Osteoblast (primary cell): Measurements from ENCODE around the gene ANKRD13A. TPM values are rescaled to one million over a fixed set of nuclear protein-coding genes. Genes with fewer than 3 reads are reported as not detected.
"Not testable (repeated sequence)": the region's sequence is repeated elsewhere in the genome, so short reads cannot be mapped to it uniquely, and the experiment has no call there.

Experiments used
- DNase-seq: peaks from one replicate; pipeline ENCODE4 v3.0.0; 2011; ENCODE audit warnings: low spot score, mixed read lengths; ENCODE audit not compliant: insufficient read length; ENCODE audit errors: missing footprints
- H2AFZ ChIP-seq: 2 replicates; pipeline ENCODE4 v1.6.0; 2011; ENCODE audit warnings: mild to moderate bottlenecking, low read length
- H3K27ac ChIP-seq: 2 replicates; pipeline ENCODE4 v1.5.1; 2011; ENCODE audit warnings: mild to moderate bottlenecking, low read depth, low read length, moderate library complexity
- H3K27me3 ChIP-seq: 2 replicates; pipeline ENCODE4 v1.6.0; 2012; ENCODE audit warnings: mild to moderate bottlenecking, control low read depth, inconsistent platforms, low read length, moderate library complexity; ENCODE audit not compliant: insufficient read depth
- H3K36me3 ChIP-seq: 2 replicates; pipeline ENCODE4 v1.5.1; 2011; ENCODE audit warnings: mild to moderate bottlenecking, low read length, control low read depth, moderate library complexity; ENCODE audit not compliant: insufficient read depth
- H3K4me1 ChIP-seq: 2 replicates; pipeline ENCODE4 v1.5.1; 2011; ENCODE audit warnings: mild to moderate bottlenecking, low read length, control low read depth, moderate library complexity; ENCODE audit not compliant: insufficient read depth
- H3K4me2 ChIP-seq: 2 replicates; pipeline ENCODE4 v1.6.0; 2011; ENCODE audit warnings: mild to moderate bottlenecking, low read length; ENCODE audit not compliant: insufficient read depth
- H3K4me3 ChIP-seq: fragments of 200-600 bp; sonication (generic); 3 replicates; pipeline ENCODE4 v1.5.1; 2012; ENCODE audit warnings: mild to moderate bottlenecking, low read length, inconsistent platforms; ENCODE audit not compliant: insufficient read depth
- H3K79me2 ChIP-seq: 2 replicates; pipeline ENCODE4 v1.6.0; 2012; ENCODE audit warnings: mild to moderate bottlenecking, low read length, control low read depth, inconsistent platforms; ENCODE audit not compliant: insufficient read depth
- H3K9me3 ChIP-seq: 2 replicates; pipeline ENCODE4 v1.5.1; 2011; ENCODE audit warnings: low read depth, low read length, control low read depth
- H4K20me1 ChIP-seq: 2 replicates; pipeline ENCODE4 v1.6.0; 2012; ENCODE audit warnings: mild to moderate bottlenecking, low read length, control low read depth; ENCODE audit not compliant: insufficient read depth
- CTCF ChIP-seq: IDR thresholded peaks from 2 replicates; pipeline ENCODE4 v1.5.1; 2011; ENCODE audit warnings: mild to moderate bottlenecking, low read depth, low read length, moderate library complexity; ENCODE audit errors: extremely low read depth
- total RNA-seq: library from RNA; depleted of rRNA; stranded (reverse); fragments of >200 nt; gene quantifications from 2 replicates; pipeline ENCODE4 v1.2.3, GENCODE V29; 2012

Gene ANKRD13A
- total RNA-seq, 1 donor, result 94.1 TPM

DNA sequence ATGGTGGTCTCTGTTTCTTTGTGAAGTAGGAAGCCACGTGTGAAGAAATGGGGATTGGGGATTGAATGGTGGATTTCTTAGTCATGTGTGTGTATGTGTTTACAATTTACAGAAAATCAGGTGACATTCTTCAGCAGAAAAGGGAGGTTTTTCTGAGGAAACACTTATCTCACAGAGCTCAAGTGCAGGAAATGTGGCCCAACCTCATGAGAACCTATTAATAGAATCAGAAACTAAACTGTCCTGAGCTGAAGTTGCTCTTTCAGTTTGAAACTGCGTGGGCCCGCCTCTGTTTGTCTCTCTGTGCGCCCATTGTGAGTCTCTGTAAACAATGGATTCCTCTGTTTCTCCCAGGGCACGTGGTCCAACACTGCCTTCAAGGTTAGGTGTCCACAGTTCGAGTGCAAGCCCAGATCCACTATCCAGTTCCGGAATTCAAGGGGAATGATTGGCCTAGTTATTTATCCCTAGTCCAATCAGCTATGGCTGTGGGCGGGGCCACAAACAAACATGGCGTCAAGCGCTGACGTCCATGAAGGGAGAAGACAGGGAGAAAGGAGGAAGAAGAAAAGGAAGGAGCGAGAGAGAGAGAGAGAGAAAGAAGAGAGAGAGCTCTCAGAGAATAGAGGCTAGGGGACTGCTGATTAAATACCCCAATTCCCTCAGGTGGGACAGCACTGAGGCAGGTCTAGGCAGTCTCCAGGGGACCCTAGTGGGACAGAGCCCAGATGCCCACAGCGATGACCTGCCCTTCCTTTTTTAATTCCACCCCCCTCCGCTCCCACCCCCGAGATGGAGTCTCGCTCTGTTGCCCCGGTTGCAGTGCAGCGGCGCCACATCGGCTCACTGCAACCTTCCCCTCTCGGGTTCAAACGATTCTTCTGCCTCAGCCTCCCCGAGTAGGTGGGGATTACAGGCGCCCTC, 80.5 kb downstream of the ANKRD13A start:
- Histone ChIP-seq H3K27ac (no peak overlapping the region), H4K20me1 (no peaks in the 10 kb centered on the region), H3K79me2 (no peaks in the 10 kb centered on the region), H3K4me3 (no peak overlapping the region), H3K9me3 (no peaks in the 10 kb centered on the region), H3K4me1 (no peaks in the 10 kb centered on the region), H3K4me2 (no peak overlapping the region), H2AFZ (peak overlapping the region; percentile 67), H3K27me3 (no peaks in the 10 kb centered on the region), H3K36me3 (no peaks in the 10 kb centered on the region)
- no peak for DNase-seq
- no peak for TF ChIP-seq CTCF

GRCh38 chr12:110080410-110080809, 81.2 kb downstream of the ANKRD13A start:
- H3K4me1 ChIP-seq, result no peaks in the 10 kb centered on the region
- no peaks in the 10 kb centered on the region for H3K27me3 ChIP-seq
- H3K36me3 ChIP-seq, result no peaks in the 10 kb centered on the region
- H3K27ac ChIP-seq, result no peak overlapping the region
- no peak for TF ChIP-seq CTCF
- no peak for DNase-seq
- no peak overlapping the region for H2AFZ ChIP-seq
- H4K20me1 ChIP-seq, result no peaks in the 10 kb centered on the region
- H3K79me2 ChIP-seq, result no peaks in the 10 kb centered on the region
- H3K4me3 ChIP-seq, result no peak overlapping the region
- H3K4me2 ChIP-seq, result no peak overlapping the region
- no peaks in the 10 kb centered on the region for H3K9me3 ChIP-seq

DNA sequence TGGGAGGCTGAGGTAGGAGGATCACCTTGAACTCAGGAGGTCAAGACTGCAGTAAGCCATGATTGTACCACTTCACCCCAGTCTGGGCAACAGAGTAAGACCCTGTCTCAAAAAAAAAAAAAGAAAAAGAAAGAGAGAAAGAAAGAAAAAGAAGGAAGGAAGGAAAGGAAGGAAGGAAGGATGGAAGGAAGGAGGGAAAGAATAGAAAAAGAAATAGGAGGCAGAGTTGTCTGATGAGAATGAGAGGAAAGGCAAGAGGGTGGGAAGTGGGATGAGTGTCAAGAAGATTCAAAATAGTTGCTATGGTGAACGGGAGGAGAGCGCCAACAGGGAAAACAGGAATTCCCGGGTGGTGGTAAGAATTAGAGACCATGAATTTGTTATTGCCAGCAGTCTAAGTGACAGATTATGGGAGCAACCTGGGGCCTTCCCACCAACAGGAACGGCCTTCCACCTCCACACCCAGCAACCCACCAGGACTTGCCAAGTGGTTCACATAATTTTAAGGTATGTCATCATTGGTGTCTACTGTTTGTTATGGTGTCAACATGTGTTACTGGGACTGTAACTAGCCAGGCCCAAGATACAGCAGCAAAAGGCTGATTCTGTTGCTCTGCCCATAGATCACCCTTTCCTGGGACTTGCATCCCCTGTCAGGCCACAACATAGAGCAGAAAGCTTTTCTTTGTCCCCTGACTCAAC, 85.2 kb downstream of the ANKRD13A start:
- no peak overlapping the region for H2AFZ ChIP-seq
- peaks cover 9% of the 10 kb centered on the region for H3K27me3 ChIP-seq
- no peaks in the 10 kb centered on the region for H4K20me1 ChIP-seq
- H3K27ac ChIP-seq, result no peak overlapping the region
- H3K4me1 ChIP-seq, result no peaks in the 10 kb centered on the region
- no peaks in the 10 kb centered on the region for H3K36me3 ChIP-seq
- no peak overlapping the region for H3K4me2 ChIP-seq
- no peak for DNase-seq
- H3K79me2 ChIP-seq, result no peaks in the 10 kb centered on the region
- TF ChIP-seq CTCF, result no peak
- H3K4me3 ChIP-seq, result no peak overlapping the region
- no peaks in the 10 kb centered on the region for H3K9me3 ChIP-seq

GRCh38 chr12:110088216-110088615, 89.0 kb downstream of the ANKRD13A start:
- not testable (repeated sequence) for H3K4me1 ChIP-seq, H3K27ac ChIP-seq, H3K4me3 ChIP-seq, H3K79me2 ChIP-seq, DNase-seq, H2AFZ ChIP-seq, H4K20me1 ChIP-seq, H3K4me2 ChIP-seq, H3K9me3 ChIP-seq, H3K36me3 ChIP-seq
- peaks cover 11% of the 10 kb centered on the region for H3K27me3 ChIP-seq
